Esophagus mucosa (tissue), 1 donor: Measurements from ENCODE around the gene GAP43. TPM values are rescaled to one million over a fixed set of nuclear protein-coding genes. Genes with fewer than 3 reads are reported as not detected.

Source experiments
- ATAC-seq: fragments of 200-7000 bp; cut with Tn5 transposase; one replicate; pipeline ENCODE4 v1.9.1; 2020
- total RNA-seq: library from RNA; stranded (reverse); gene quantifications from one replicate; pipeline ENCODE4 v1.2.4, GENCODE V29; 2023
- donor health status: DM: yes; HTN: yes; CAD: no.

Gene GAP43
- total RNA-seq, 1 donor from 2014 or later: not detected

DNA sequence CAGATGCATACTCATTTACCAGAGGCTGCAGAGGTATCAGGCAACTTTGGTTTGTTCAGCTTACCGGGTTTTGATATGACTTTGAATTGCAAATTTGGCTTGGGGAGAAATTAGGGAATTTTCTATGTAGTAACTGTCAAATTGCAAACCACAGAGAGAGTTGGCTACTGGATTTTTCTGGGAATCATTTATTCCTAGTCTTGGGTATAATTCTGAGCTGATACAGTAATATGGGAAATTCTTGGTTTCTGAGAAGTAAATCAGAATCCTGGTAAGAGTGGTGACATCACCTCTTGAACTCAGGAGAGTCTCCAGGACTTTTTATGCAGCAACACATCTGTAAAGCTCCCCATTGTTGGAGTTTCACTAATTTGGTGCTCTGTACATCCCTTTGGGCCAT is 39.0 kb downstream of the GAP43 start:
- no peak for ATAC-seq

DNA sequence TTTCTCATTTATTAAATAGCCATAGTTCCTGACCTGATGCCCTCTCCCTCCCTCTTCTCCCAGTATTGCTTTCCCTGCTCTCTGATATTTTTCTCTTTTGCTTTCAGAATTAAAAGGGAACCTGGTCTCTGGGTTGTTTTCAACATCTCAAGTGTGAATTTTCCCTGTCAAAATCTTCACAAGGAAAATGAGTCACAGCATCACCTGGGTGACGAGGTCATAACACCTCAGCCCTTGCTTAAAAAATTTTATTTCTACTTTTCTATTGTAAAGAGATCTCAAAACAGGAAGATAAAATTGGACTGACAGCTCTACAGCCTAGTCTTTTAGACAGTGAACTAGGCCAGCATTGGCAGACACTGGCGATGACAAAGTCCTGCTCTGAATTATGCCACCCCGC is 40.1 kb downstream of the GAP43 start:
- no peak for ATAC-seq

GRCh38 chr3:115666081-115666480 is 42.8 kb downstream of the GAP43 start:
- no peak for ATAC-seq

DNA sequence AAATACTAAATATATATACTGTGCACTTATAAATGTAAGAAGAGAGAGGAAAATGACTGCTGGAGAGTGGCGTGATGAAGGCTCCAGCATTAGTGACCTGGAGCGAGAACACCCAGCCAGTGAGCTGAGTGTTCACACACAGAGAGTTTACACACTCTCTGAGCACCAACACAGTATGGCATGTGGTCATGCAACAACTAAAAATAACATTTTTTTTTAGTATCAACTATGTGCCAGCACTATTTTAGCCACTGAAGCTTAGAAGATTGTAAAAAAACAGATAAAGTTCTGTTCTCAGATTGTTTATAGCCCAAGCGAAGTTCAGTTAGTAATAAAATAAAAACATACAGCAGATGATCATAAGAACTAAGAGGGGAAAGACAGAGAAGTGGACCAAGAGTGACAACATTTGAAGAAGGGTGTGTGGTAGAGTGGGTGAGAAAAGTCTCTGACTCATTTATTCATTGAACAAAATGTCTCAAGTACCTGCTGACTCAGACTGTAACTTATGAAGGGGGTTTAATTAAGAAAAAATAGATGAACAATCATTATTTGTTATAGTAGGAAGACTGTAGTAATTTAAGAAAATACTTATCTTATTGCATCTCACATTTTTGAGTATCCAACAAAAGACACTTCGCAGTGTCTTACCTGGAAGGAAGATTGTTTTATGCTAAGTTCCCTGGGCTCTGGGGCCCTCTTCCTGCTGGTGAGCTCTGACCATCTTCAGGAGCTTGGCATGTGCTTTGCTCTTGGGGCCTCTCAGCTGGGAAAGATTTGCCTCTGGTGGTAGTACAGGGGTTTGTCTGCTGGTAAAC is 43.8 kb downstream of the GAP43 start:
- no peak for ATAC-seq

DNA sequence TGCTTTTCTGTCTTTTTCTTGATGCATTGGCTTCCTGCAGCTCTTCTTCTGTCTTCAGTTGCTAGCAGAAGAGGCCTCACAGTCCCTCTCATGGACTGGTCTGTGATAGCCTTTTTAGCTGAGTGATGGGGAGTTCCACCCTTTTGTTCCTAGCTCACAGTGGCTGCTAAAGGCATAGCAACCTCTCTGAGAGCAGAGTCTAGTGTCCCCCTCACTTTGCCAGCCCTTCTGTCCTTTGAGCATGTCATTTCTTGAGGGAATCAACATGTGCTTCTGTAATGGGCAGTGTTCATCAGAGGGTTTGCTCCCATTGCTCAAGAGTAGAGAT is 44.4 kb downstream of the GAP43 start:
- ATAC-seq: no peak

GRCh38 chr3:115670911-115671310 is 47.6 kb downstream of the GAP43 start:
- no peak for ATAC-seq

GRCh38 chr3:115671761-115672455 is 48.6 kb downstream of the GAP43 start:
- ATAC-seq: no peak

DNA sequence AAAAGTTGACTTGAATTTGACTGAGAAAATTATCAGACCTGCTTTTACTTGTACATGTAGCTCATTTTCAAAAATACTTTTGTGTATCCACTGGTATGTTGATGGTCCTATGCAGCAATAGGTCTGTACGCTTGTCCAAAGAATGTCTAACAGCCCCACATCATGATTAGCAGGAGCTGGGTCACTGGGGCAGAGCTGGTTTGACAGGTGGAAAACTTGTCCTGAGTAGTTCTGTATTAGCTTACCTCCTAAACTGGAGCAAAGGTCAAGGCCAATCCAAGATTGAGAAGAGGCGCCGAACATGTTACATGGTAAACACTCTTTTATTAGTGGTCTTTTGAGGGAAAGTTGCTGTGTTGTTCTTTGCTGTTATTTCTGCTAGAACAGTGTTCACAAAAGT is 50.6 kb downstream of the GAP43 start:
- no peak for ATAC-seq

GRCh38 chr3:115676336-115676735 is 53.0 kb downstream of the GAP43 start:
- ATAC-seq: no peak

GRCh38 chr3:115680803-115681345 is 57.6 kb downstream of the GAP43 start:
- ATAC-seq: no peak

GRCh38 chr3:115681736-115682135 is 58.4 kb downstream of the GAP43 start:
- no peak for ATAC-seq

DNA sequence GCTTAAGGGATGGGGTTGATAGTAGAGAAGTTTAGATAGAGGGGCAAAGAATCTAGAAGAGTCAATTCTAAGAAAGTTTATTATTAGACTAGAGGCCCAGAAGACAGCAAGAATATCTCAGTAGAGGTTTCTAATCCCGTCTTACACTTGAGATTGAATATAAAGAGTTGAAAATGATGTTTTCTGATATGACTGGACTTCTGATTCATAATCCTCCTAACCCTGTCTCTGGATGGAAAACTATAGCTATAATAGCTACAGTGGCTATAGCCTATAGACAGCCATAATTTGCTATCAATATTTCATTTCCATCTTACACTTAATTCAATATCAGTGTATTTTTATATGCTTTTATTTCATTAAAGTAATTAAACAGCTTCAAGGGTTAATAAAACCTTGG is 60.0 kb downstream of the GAP43 start:
- no peak for ATAC-seq

GRCh38 chr3:115683773-115684172 is 60.5 kb downstream of the GAP43 start:
- no peak for ATAC-seq

DNA sequence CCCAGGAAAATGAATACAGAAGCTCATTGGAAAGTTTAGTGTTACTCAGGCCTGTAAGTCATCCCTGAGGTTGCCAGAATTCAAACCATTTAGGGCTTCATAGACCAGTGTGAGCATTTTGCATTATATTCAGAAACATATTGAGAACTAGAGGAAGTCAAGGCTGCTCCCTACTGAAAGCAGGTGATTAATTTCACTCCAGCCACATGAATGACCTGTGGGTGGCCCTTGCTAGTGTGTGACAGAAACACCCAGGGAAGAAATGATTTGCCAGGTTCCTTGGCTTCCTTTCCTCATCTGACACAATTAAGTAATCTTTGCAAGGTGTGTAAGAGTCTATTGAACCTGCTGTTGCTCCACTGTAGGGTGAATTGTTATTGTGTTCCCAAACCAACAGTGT is 61.8 kb downstream of the GAP43 start:
- no peak for ATAC-seq

DNA sequence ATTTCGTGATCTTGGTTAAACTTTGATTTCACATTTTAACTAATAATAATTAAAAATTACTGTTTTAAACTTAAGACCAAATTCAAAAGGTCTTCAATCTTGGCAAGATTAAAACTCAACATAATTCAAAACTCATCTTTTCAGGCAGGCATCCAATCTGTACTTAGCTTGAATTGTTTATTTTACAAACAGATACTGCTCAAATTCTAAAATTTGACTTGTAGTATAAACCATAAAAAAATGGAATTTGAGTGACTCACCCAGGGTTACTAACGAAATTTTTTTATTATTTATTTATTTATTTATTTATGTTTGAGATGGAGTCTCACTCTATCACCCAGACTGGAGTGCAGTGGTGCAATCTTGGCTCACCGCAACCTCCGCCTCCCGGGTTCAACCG is 64.4 kb downstream of the GAP43 start:
- no peak for ATAC-seq

GRCh38 chr3:115688418-115688817 is 65.1 kb downstream of the GAP43 start:
- ATAC-seq: no peak

- no peak for ATAC-seq
These were observed 66.6 kb downstream of the GAP43 start for GRCh38 chr3:115689928-115690327.

GRCh38 chr3:115691964-115692363 is 68.7 kb downstream of the GAP43 start:
- ATAC-seq: no peak

DNA sequence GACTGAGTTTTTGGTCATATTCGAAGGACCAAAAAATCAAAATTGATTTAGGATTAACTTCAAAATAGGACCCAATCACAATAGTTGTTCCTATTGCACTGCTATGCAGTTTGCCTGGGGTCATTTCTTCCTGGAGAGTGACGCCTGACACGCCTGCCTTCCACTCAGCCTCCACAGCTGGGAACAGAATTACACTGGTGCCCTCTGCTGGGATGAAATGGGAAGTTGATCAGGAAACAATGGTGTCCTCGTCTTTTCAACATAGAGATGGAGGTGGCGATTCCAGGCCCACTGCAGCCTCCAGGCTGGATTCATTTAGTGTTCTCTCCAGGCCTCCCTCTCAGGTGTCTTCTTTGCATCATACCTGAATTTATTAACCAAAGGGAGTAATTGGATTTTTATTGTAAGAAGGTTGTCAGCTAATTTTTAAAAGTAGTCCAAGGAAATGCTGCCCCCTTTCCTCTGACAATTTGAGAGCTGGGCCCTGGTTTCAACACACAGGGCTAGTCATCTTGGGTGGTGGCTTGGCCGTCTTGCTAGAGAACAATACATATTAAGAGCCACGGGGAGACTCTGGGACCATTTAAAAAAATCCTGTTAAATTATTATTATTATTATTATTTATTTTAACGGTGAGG is 69.7 kb downstream of the GAP43 start:
- peak; percentile 89 for ATAC-seq

DNA sequence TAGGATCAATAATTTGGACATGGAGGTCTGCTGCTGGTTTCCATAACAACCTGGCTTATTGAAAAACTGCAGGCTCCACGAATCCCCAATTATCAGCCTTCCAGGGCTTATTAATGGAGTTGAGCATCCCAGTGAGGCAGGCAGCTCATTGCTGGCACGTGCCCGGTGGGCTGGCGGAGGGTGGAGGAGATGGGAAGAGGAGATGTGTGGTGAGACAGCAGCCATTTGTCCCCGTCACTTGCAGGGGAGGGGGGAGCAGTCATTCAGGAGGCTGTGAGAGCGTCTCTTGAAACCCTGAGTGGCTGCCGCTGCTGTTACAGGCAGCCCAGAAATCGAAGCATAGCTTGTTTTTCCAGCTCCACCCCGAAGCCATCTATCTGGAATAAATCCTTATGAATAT is 70.6 kb downstream of the GAP43 start:
- ATAC-seq: no peak

DNA sequence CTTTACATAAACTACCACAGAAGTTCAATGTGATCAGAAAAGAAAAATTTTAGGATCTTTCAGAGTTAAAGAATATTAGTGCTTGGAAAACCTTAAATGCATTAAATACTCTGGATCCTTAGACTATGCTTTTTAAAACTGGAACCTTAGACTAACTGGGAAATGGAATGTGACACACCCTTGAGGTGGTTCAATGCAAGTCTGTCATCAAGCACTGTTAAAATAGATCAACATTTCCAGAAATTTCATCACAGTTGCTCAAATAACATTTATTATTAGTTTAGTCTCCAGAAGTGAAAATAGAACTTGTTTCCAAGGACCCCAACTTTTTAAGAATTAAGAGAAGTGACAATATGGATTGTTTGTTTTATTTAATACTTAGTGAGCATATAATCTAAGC is 71.8 kb downstream of the GAP43 start:
- ATAC-seq: no peak

GRCh38 chr3:115697263-115698053 is 74.1 kb downstream of the GAP43 start:
- peak; percentile 50 for ATAC-seq
